Measurements from ENCODE around the gene NFE2. TPM values are rescaled to one million over a fixed set of nuclear protein-coding genes. Genes with fewer than 3 reads are reported as not detected.

NFE2 gene
- total RNA-seq, 2 experiments from 2014 or later: not detected

DNA sequence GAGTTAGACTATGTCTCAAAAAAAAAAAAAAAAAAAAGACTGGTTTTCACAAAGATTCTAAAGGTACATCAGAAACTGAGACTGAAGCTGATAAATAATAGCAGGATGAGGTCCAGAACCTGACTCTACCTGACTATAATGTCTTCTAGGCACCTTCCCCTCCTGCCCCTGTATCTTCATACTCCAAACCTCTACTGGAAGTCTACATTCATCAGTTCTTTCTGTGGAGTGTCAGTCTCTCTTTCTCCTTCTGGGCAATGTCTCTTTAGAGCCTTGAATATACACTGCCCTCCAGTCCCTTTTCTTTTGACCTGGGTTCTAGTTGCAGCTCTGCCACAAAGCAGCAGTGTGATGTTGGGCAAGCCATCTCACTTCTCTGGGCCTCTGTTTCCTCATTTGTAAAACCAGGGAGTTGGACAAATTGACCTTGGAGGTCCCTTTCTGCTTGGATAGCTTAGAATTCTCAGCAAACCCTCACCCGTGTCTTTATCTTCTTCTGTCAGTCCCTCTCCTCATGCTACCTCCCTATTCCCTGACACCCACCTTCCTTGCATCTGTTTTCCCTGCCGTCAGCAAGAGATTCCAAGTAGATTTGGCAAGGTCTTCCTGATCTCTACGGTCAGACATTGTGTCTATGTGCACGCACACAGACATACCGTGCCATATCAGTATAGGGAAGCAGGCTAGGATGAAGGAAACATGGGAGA lies 4.3 kb downstream of the NFE2 start:
- Histone ChIP-seq H3K9me2 (ENCODE audit: insufficient read depth, low read length) (no peaks in the 10 kb centered on the region), H3K27ac (ENCODE audit: low read depth, low read length, poor library complexity, severe bottlenecking) (no peak overlapping the region), H3K4me3 (ENCODE audit: low read depth, low read length, poor library complexity, severe bottlenecking) (no peak overlapping the region), H3K4me1 (ENCODE audit: insufficient read depth, low read length, poor library complexity, severe bottlenecking) (peaks cover 6% of the 10 kb centered on the region), H3K4me2 (ENCODE audit: low read length) (no peak overlapping the region), H3K36me3 (ENCODE audit: insufficient read depth, low read length) (no peaks in the 10 kb centered on the region), H3K9me3 (ENCODE audit: low read length) (no peaks in the 10 kb centered on the region), H4K20me1 (ENCODE audit: insufficient read depth, low read length) (no peaks in the 10 kb centered on the region), H3K79me2 (ENCODE audit: insufficient read depth, low read depth, low read length) (no peaks in the 10 kb centered on the region), H2AFZ (ENCODE audit: low read length) (no peak overlapping the region)
- intact Hi-C loops (cut with micrococcal nuclease; ENCODE audit: unreplicated experiment): no loop called here
- CTCF ChIA-PET (ENCODE audit: unreplicated experiment): no interaction called here
- DNase-seq (ENCODE audit: low spot score): no peak
- POLR2A ChIA-PET: interaction anchor here (0.7 kb wide), 2 partner anchors 46 to 1003 kb away, joined by 5 to 6 read pairs; no protein-coding TSS in a partner anchor
- BruUV-seq (replicated peaks): no TSS peak
- TF ChIP-seq EZH2phosphoT487 (IDR thresholded peaks at IDR 0.05; ENCODE audit: borderline replicate concordance, low read depth, low read length) (no peak), CTCF (conservative IDR thresholded peaks at IDR 0.05; ENCODE audit: low read length) (no peak)

- H3K4me3 ChIP-seq (ENCODE audit: low read depth, low read length, poor library complexity, severe bottlenecking): no peak overlapping the region
- ChIA-PET POLR2A (interaction anchor here (0.8 kb wide), 1 partner anchor 42 kb away, joined by 4 read pairs; no protein-coding TSS in a partner anchor), CTCF (ENCODE audit: unreplicated experiment) (no interaction called here)
- BruUV-seq (replicated peaks): no TSS peak
- H3K27ac ChIP-seq (ENCODE audit: low read depth, low read length, poor library complexity, severe bottlenecking): no peak overlapping the region
- H3K79me2 ChIP-seq (ENCODE audit: insufficient read depth, low read depth, low read length): no peaks in the 10 kb centered on the region
- H3K9me2 ChIP-seq (ENCODE audit: insufficient read depth, low read length): no peaks in the 10 kb centered on the region
- no peak for DNase-seq (ENCODE audit: low spot score)
- no peaks in the 10 kb centered on the region for H4K20me1 ChIP-seq (ENCODE audit: insufficient read depth, low read length)
- no peaks in the 10 kb centered on the region for H3K4me1 ChIP-seq (ENCODE audit: insufficient read depth, low read length, poor library complexity, severe bottlenecking)
- no peak overlapping the region for H2AFZ ChIP-seq (ENCODE audit: low read length)
- TF ChIP-seq EZH2phosphoT487 (IDR thresholded peaks at IDR 0.05; ENCODE audit: borderline replicate concordance, low read depth, low read length) (no peak), CTCF (conservative IDR thresholded peaks at IDR 0.05; ENCODE audit: low read length) (no peak)
- H3K36me3 ChIP-seq (ENCODE audit: insufficient read depth, low read length): no peaks in the 10 kb centered on the region
- H3K9me3 ChIP-seq (ENCODE audit: low read length): no peaks in the 10 kb centered on the region
- intact Hi-C loops (cut with micrococcal nuclease; ENCODE audit: unreplicated experiment): loop anchor here (1.0 to 2.0 kb wide), 3 partner anchors 30 to 74 kb away; partner anchors contain the start of gene COPZ1
- H3K4me2 ChIP-seq (ENCODE audit: low read length): no peak overlapping the region
Measured at GRCh38 chr12:54294953-54295566, 5.8 kb downstream of the NFE2 start.
